ENCODE measurements around the gene PBX1.

The PBX1 gene

GRCh38 chr1:164670026-164670425 lies 111.0 kb downstream of the PBX1 start:
- Histone ChIP-seq H3K9me3 (ENCODE audit: control insufficient read depth, insufficient read depth, low read length) (no peaks in the 10 kb centered on the region), H3K79me2 (ENCODE audit: control insufficient read depth, low read length) (no peaks in the 10 kb centered on the region), H3K27ac (ENCODE audit: low read depth, low read length) (no peak overlapping the region), H3K4me2 (ENCODE audit: low read length) (no peak overlapping the region), H3K27me3 (ENCODE audit: control insufficient read depth, low read length) (no peaks in the 10 kb centered on the region), H3F3A (ENCODE audit: control insufficient read depth, insufficient read depth) (no peaks in the 10 kb centered on the region), H3K4me1 (ENCODE audit: control insufficient read depth, low read length) (no peaks in the 10 kb centered on the region), H3K9me2 (replicated peaks; ENCODE audit: control insufficient read depth, low read length) (no peaks in the 10 kb centered on the region), H3K4me3 (ENCODE audit: low read length) (no peak overlapping the region), H3K36me3 (ENCODE audit: control insufficient read depth, low read length) (no peaks in the 10 kb centered on the region), H4K20me1 (ENCODE audit: control insufficient read depth, insufficient read depth, low read depth, low read length) (no peaks in the 10 kb centered on the region)
- TF ChIP-seq EZH2phosphoT487 (IDR thresholded peaks at IDR 0.05; ENCODE audit: borderline replicate concordance, low read length) (no peak), CTCF (IDR thresholded peaks at IDR 0.05; ENCODE audit: low read depth, low read length, poor library complexity, severe bottlenecking) (no peak)

GRCh38 chr1:164670786-164671185 lies 111.8 kb downstream of the PBX1 start:
- Histone ChIP-seq H3K27ac (ENCODE audit: low read depth, low read length) (no peak overlapping the region), H3K9me3 (ENCODE audit: control insufficient read depth, insufficient read depth, low read length) (no peaks in the 10 kb centered on the region), H3F3A (ENCODE audit: control insufficient read depth, insufficient read depth) (no peaks in the 10 kb centered on the region), H3K27me3 (ENCODE audit: control insufficient read depth, low read length) (no peaks in the 10 kb centered on the region), H3K4me3 (ENCODE audit: low read length) (no peak overlapping the region), H3K4me2 (ENCODE audit: low read length) (no peak overlapping the region), H3K79me2 (ENCODE audit: control insufficient read depth, low read length) (no peaks in the 10 kb centered on the region), H4K20me1 (ENCODE audit: control insufficient read depth, insufficient read depth, low read depth, low read length) (no peaks in the 10 kb centered on the region), H3K4me1 (ENCODE audit: control insufficient read depth, low read length) (no peaks in the 10 kb centered on the region), H3K36me3 (ENCODE audit: control insufficient read depth, low read length) (no peaks in the 10 kb centered on the region), H3K9me2 (replicated peaks; ENCODE audit: control insufficient read depth, low read length) (no peaks in the 10 kb centered on the region)
- TF ChIP-seq CTCF (IDR thresholded peaks at IDR 0.05; ENCODE audit: low read depth, low read length, poor library complexity, severe bottlenecking) (no peak), EZH2phosphoT487 (IDR thresholded peaks at IDR 0.05; ENCODE audit: borderline replicate concordance, low read length) (no peak)

- no peaks in the 10 kb centered on the region for H3K36me3 ChIP-seq (ENCODE audit: control insufficient read depth, low read length)
- TF ChIP-seq CTCF (IDR thresholded peaks at IDR 0.05; ENCODE audit: low read depth, low read length, poor library complexity, severe bottlenecking) (no peak), EZH2phosphoT487 (IDR thresholded peaks at IDR 0.05; ENCODE audit: borderline replicate concordance, low read length) (no peak)
- H3K4me2 ChIP-seq (ENCODE audit: low read length), result no peak overlapping the region
- H3F3A ChIP-seq (ENCODE audit: control insufficient read depth, insufficient read depth), result no peaks in the 10 kb centered on the region
- H3K9me3 ChIP-seq (ENCODE audit: control insufficient read depth, insufficient read depth, low read length), result no peaks in the 10 kb centered on the region
- no peaks in the 10 kb centered on the region for H3K79me2 ChIP-seq (ENCODE audit: control insufficient read depth, low read length)
- H3K4me1 ChIP-seq (ENCODE audit: control insufficient read depth, low read length), result no peaks in the 10 kb centered on the region
- no peaks in the 10 kb centered on the region for H3K9me2 ChIP-seq (replicated peaks; ENCODE audit: control insufficient read depth, low read length)
- H3K27ac ChIP-seq (ENCODE audit: low read depth, low read length), result no peak overlapping the region
- H3K27me3 ChIP-seq (ENCODE audit: control insufficient read depth, low read length), result no peaks in the 10 kb centered on the region
- no peaks in the 10 kb centered on the region for H4K20me1 ChIP-seq (ENCODE audit: control insufficient read depth, insufficient read depth, low read depth, low read length)
- H3K4me3 ChIP-seq (ENCODE audit: low read length), result no peak overlapping the region
Observed at GRCh38 chr1:164671323-164671965, 112.5 kb downstream of the PBX1 start.

Data from DOHH2 (cell line).